Spleen (tissue), 11 donors: Measurements from ENCODE around the gene IL17REL. TPM values are rescaled to one million over a fixed set of nuclear protein-coding genes. Genes with fewer than 3 reads are reported as not detected.

Experiments used
- DNase-seq: peaks from one replicate; pipeline ENCODE4 v3.0.0-alpha.2; 2020
- H3K27ac ChIP-seq, 8 donors: fragments of 200-600 bp; sonication (generic) in 7 of 8; 1 replicate in 4 of 8; 2 replicates in 4 of 8; pipeline versions ENCODE4 v1.5.0 to v1.8.0; 2016 to 2021; ENCODE audit warnings: inconsistent platforms in 4 of 8, mild to moderate bottlenecking in 4 of 8, moderate library complexity in 1 of 8
- H3K27me3 ChIP-seq, 7 donors: fragments of 200-600 bp; sonication (generic) in 6 of 7; replicated peaks in 1 of 7; 1 replicate in 4 of 7; 2 replicates in 3 of 7; pipeline versions ENCODE4 v1.5.0 to v1.8.0; 2016 to 2021; ENCODE audit warnings: inconsistent platforms in 3 of 7, mild to moderate bottlenecking in 1 of 7
- H3K36me3 ChIP-seq, 6 donors: fragments of 200-600 bp; sonication (generic) in 5 of 6; 1 replicate in 4 of 6; 2 replicates in 2 of 6; pipeline versions ENCODE4 v1.5.0 to v1.8.0; 2016 to 2021; ENCODE audit warnings: inconsistent platforms in 2 of 6
- H3K4me1 ChIP-seq, 6 donors: fragments of 200-600 bp; sonication (generic) in 5 of 6; 1 replicate in 3 of 6; 2 replicates in 3 of 6; pipeline versions ENCODE4 v1.5.0 to v1.8.0; 2016 to 2021; ENCODE audit warnings: inconsistent platforms in 3 of 6
- H3K4me3 ChIP-seq, 8 donors: fragments of 200-600 bp; sonication (generic) in 7 of 8; 1 replicate in 4 of 8; 2 replicates in 4 of 8; pipeline versions ENCODE4 v1.5.0 to v1.8.0; 2016 to 2021; ENCODE audit warnings: inconsistent platforms in 4 of 8, mild to moderate bottlenecking in 4 of 8, moderate library complexity in 2 of 8
- H3K9me3 ChIP-seq, 8 donors: fragments of 200-600 bp; sonication (generic) in 7 of 8; 1 replicate in 4 of 8; 2 replicates in 4 of 8; pipeline versions ENCODE4 v1.5.0 to v1.8.0; 2016 to 2021; ENCODE audit warnings: inconsistent platforms in 4 of 8
- POLR2A ChIP-seq, 3 donors: fragments of 450-650 bp; IDR thresholded peaks; one replicate each; pipeline ENCODE4 v1.5.1; 2017; ENCODE audit warnings: antibody characterized with exemption in 3 of 3, mild to moderate bottlenecking in 1 of 3
- POLR2AphosphoS5 ChIP-seq, 3 donors: sonication (generic); formaldehyde crosslinking; IDR thresholded peaks; one replicate each; pipeline ENCODE4 v1.5.1; 2017; ENCODE audit warnings: antibody characterized with exemption in 3 of 3
- WGBS, 5 donors: extraction: QIAGEN DNeasy Blood & Tissue Kit in 3 of 5; methylation state at CpG; one replicate each; pipeline versions ENCODE4 v1.1.5 to v1.1.7; 2013 to 2018; 5-methylcytosine and 5-hydroxymethylcytosine counted together
- intact Hi-C: fragments of 100-400 bp; cut with DNase I; formaldehyde crosslinking; loops from one replicate; pipeline ENCODE4 v1.15.0; 2023; ENCODE audit warnings: low total_unique reads
- polyA plus RNA-seq, 3 donors: library from polyadenylated mRNA; stranded (reverse); fragments of 200-250 nt; gene quantifications; one replicate each; pipeline ENCODE4 v1.2.1, GENCODE V29; 2013
- total RNA-seq, 7 donors: library from RNA; depleted of rRNA in 3 of 7; stranded (reverse); fragments of >200 nt in 3 of 7; fragmentation: NEBNext Ultra II Directional in 4 of 7; extraction: Animal tissue kit (Norgen Biotek cat#: 25700) in 4 of 7; gene quantifications; one replicate each; pipeline versions ENCODE4 v1.1.0 to v1.2.1, GENCODE V29; 2016 to 2021
- TF ChIP-seq, protein P1 (sequence below), 11 experiments: fragments of 200-600 bp in 7 of 11; fragments of 450-650 bp in 4 of 11; sonication (generic) in 4 of 11; IDR thresholded peaks in 8 of 11; conservative IDR thresholded peaks in 3 of 11; 1 replicate in 7 of 11; 2 replicates in 4 of 11; pipeline versions ENCODE4 v1.4.0 to v1.8.0; 2016 to 2021; ENCODE audit warnings: antibody characterized with exemption in 11 of 11, inconsistent platforms in 4 of 11, mild to moderate bottlenecking in 1 of 11
- donor health status: healthy with polysubstance abuse.
- donor health status: DM: no; HTN: no; CAD: no; lungs with moderate emphysema.
- donor health status: DM: no; HTN: no; CAD: no.
- donor health status: Bipolar disorder and iron deficiency.
- donor health status: healthy.
- donor health status: DM: no; HTN: no; CAD: no.
- donor health status: DM: yes; HTN: yes; CAD: no.

The IL17REL gene
- total and polyA plus RNA-seq, 10 donors, result 0.21 to 1.9 (median 0.83) TPM

- no peak overlapping the region for H3K27ac ChIP-seq
- intact Hi-C loops, result no loop called here
- H3K27me3 ChIP-seq, result peaks cover 0 to 24% (median 16%) of the 10 kb centered on the region in 7 donors
- H3K4me3 ChIP-seq, result no peak overlapping the region
- peaks cover 0 to 25% (median 8%) of the 10 kb centered on the region in 6 donors for H3K4me1 ChIP-seq
- no peaks in the 10 kb centered on the region for H3K36me3 ChIP-seq
- no peak for DNase-seq
- TF ChIP-seq POLR2AphosphoS5 (IDR thresholded peaks at IDR 0.05) (no peak), POLR2A (IDR thresholded peaks at IDR 0.05) (no peak)
- TF ChIP-seq, protein P1, sequence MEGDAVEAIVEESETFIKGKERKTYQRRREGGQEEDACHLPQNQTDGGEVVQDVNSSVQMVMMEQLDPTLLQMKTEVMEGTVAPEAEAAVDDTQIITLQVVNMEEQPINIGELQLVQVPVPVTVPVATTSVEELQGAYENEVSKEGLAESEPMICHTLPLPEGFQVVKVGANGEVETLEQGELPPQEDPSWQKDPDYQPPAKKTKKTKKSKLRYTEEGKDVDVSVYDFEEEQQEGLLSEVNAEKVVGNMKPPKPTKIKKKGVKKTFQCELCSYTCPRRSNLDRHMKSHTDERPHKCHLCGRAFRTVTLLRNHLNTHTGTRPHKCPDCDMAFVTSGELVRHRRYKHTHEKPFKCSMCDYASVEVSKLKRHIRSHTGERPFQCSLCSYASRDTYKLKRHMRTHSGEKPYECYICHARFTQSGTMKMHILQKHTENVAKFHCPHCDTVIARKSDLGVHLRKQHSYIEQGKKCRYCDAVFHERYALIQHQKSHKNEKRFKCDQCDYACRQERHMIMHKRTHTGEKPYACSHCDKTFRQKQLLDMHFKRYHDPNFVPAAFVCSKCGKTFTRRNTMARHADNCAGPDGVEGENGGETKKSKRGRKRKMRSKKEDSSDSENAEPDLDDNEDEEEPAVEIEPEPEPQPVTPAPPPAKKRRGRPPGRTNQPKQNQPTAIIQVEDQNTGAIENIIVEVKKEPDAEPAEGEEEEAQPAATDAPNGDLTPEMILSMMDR (IDR thresholded peaks at IDR 0.05 in 8 of 11, conservative IDR thresholded peaks at IDR 0.05 in 3 of 11), result no peak
- WGBS, 5 donors, result 95 to 96% (median 96%) methylated on average over 18 to 32 of the region's 32 CpGs
- no peaks in the 10 kb centered on the region for H3K9me3 ChIP-seq
Observed at GRCh38 chr22:50000587-50001387, 11.8 kb downstream of the IL17REL start.

- no peak for DNase-seq
- H3K4me3 ChIP-seq, result peak overlapping the region in 3 of 8 donors; percentile 17 to 58 (median 21)
- peaks cover 0 to 24% (median 16%) of the 10 kb centered on the region in 7 donors for H3K27me3 ChIP-seq
- intact Hi-C loops, result no loop called here
- TF ChIP-seq POLR2A (IDR thresholded peaks at IDR 0.05) (no peak), POLR2AphosphoS5 (IDR thresholded peaks at IDR 0.05) (no peak)
- TF ChIP-seq, protein P1 (IDR thresholded peaks at IDR 0.05 in 8 of 11, conservative IDR thresholded peaks at IDR 0.05 in 3 of 11), result no peak
- H3K36me3 ChIP-seq, result no peaks in the 10 kb centered on the region
- no peaks in the 10 kb centered on the region for H3K9me3 ChIP-seq
- peaks cover 0 to 25% (median 8%) of the 10 kb centered on the region in 6 donors for H3K4me1 ChIP-seq
- 47 to 53% (median 48%) methylated on average over 35 to 41 of the region's 41 CpGs; no CpG with 5 or more reads in 1 of the 5 donors for WGBS, 5 donors
- no peak overlapping the region for H3K27ac ChIP-seq
Observed at GRCh38 chr22:49999946-50000586, 12.5 kb downstream of the IL17REL start.

DNA sequence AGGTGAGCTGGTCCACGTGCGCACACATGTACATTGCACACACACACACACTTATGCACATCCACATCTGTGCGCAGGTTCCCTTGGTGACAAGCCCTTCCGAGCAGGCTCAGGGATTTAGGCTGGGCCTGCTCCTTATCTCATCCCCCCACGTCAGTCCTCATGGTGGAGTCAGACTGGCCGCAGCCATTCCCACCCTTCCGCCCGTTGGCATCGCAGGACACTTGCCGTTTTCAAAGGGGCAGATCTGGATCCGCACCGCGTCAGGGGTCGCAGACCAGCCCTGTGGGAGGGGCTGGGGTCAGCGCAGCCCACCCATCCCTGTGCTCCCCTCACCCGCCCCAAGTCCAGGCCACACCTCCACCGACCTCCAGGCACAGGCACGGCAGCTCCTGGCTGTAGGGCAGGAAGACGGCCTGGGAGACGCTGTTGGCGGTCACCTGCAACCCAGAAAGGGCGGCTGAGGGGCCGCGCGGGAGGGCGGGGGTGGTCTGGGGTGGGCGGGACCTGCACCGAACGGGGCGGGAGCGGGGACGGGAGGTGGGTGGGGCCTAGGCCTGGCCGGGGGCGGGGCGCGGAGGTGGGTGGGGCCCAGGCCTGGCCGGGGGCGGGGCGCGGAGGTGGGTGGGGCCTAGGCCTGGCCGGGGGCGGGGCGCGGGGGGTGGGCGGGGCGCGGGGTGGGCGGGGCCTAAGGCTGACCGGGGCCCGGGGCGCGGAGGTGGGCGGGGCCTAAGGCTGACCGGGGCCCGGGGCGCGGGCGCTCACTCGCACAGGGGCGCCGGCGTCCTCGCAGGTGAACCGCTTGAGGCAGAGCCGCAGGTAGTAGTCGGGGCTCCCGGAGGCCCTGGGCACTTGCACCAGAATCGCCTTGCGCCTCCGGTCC, 13.3 kb downstream of the IL17REL start:
- WGBS, 5 donors, result 20 to 67% (median 28%) methylated on average over 14 to 67 of the region's 70 CpGs
- Histone ChIP-seq H3K9me3 (no peaks in the 10 kb centered on the region), H3K27me3 (peaks cover 0 to 24% (median 16%) of the 10 kb centered on the region in 7 donors), H3K27ac (no peak overlapping the region), H3K4me3 (peak overlapping the region in 3 of 8 donors; percentile 17 to 58 (median 21)), H3K4me1 (peaks cover 0 to 25% (median 8%) of the 10 kb centered on the region in 6 donors), H3K36me3 (no peaks in the 10 kb centered on the region)
- peak; percentile 76 for DNase-seq
- TF ChIP-seq, protein P1 (IDR thresholded peaks at IDR 0.05 in 8 of 11, conservative IDR thresholded peaks at IDR 0.05 in 3 of 11), result no peak
- TF ChIP-seq POLR2AphosphoS5 (IDR thresholded peaks at IDR 0.05), result no peak
- no peak for TF ChIP-seq POLR2A (IDR thresholded peaks at IDR 0.05)
- intact Hi-C loops, result no loop called here
